Heart left ventricle (tissue), 16 donors: ENCODE results near the gene EVC. TPM values are rescaled to one million over a fixed set of nuclear protein-coding genes. Genes with fewer than 3 reads are reported as not detected.

Source experiments
- ATAC-seq, 4 donors: fragments of 200-7000 bp; cut with Tn5 transposase; one replicate each; pipeline ENCODE4 v1.9.1; 2020 to 2022; ENCODE audit warnings: moderate library complexity in 4 of 4, mild to moderate bottlenecking in 3 of 4, moderate number of reproducible peaks in 1 of 4
- DNase-seq, 5 donors: peaks; one replicate each; pipeline ENCODE4 v3.0.0-alpha.2; 2020
- H3K27ac ChIP-seq, 12 donors: fragments of 200-600 bp; sonication (generic) in 4 of 12; one replicate each; pipeline versions ENCODE4 v1.5.0 to v1.8.0; 2016 to 2022; ENCODE audit warnings: mild to moderate bottlenecking in 2 of 12
- H3K27me3 ChIP-seq, 9 donors: fragments of 200-600 bp; sonication (generic) in 2 of 9; one replicate each; pipeline versions ENCODE4 v1.5.1 to v1.8.0; 2016 to 2022; ENCODE audit warnings: mild to moderate bottlenecking in 3 of 9
- H3K36me3 ChIP-seq, 9 donors: fragments of 200-600 bp; sonication (generic) in 2 of 9; one replicate each; pipeline versions ENCODE4 v1.5.0 to v1.8.0; 2018 to 2022; ENCODE audit warnings: mild to moderate bottlenecking in 2 of 9
- H3K4me1 ChIP-seq, 12 donors: fragments of 200-600 bp; sonication (generic) in 4 of 12; one replicate each; pipeline versions ENCODE4 v1.5.0 to v1.8.0; 2016 to 2022; ENCODE audit warnings: mild to moderate bottlenecking in 3 of 12
- H3K4me3 ChIP-seq, 12 donors: fragments of 200-600 bp; sonication (generic) in 4 of 12; one replicate each; pipeline versions ENCODE4 v1.5.0 to v1.8.0; 2017 to 2022; ENCODE audit warnings: mild to moderate bottlenecking in 9 of 12, moderate library complexity in 4 of 12
- H3K9me3 ChIP-seq, 12 donors: fragments of 200-600 bp; sonication (generic) in 4 of 12; one replicate each; pipeline versions ENCODE4 v1.5.0 to v1.8.0; 2016 to 2022; ENCODE audit warnings: mild to moderate bottlenecking in 1 of 12
- POLR2A ChIP-seq, 2 donors: fragments of 450-650 bp; IDR thresholded peaks; one replicate each; pipeline ENCODE4 v1.6.1; 2017; ENCODE audit warnings: antibody characterized with exemption in 2 of 2, mild to moderate bottlenecking in 2 of 2, moderate library complexity in 2 of 2
- WGBS, 4 donors: extraction: QIAGEN DNeasy Blood & Tissue Kit in 2 of 4; methylation state at CpG; one replicate each; pipeline versions ENCODE4 v1.1.5 to v1.1.7; 2013 to 2018; 5-methylcytosine and 5-hydroxymethylcytosine counted together
- intact Hi-C, 10 donors: fragments of 100-400 bp; cut with DNase I; formaldehyde crosslinking; loops; one replicate each; pipeline versions ENCODE4 v1.11.1 to v1.14.2; 2022
- polyA plus RNA-seq, 2 donors: library from polyadenylated mRNA; stranded (reverse); fragments of 200-250 nt; gene quantifications; one replicate each; pipeline ENCODE4 v1.2.3, GENCODE V29; 2013
- total RNA-seq, 9 donors: library from RNA; depleted of rRNA in 2 of 9; stranded (reverse); fragments of >200 nt in 2 of 9; fragmentation: NEBNext Ultra II Directional in 3 of 9; extraction: Animal tissue kit (Norgen Biotek cat#: 25700) in 3 of 9; gene quantifications; one replicate each; pipeline versions ENCODE4 v1.1.0 to v1.2.4, GENCODE V29; 2016 to 2023
- TF ChIP-seq, protein P1 (sequence below), 12 donors: fragments of 200-600 bp; sonication (generic) in 4 of 12; IDR thresholded peaks; one replicate each; pipeline versions ENCODE4 v1.5.0 to v1.8.0; 2018 to 2022; ENCODE audit warnings: antibody characterized with exemption in 12 of 12, mild to moderate bottlenecking in 5 of 12
- donor health status: ischemic (EF 13 %, LVEDD 7.1; RV severe dilation, severe dysfunction).
- donor health status: healthy with polysubstance abuse.
- donor health status: DM: no; HTN: yes; CAD: no.
- donor health status: DM: no; HTN: no; CAD: no.
- donor health status: ischemic (EF 25% LVEDD 6.9; RV normal size, moderate dysfunction).
- donor health status: ischemic (EF 25% LVEDD 5.7; RV mildly dilated, moderate dysfunction).
- donor health status: healthy.
- donor health status: DM: yes; HTN: yes; CAD: no.
- donor health status: ischemic (EF 35%, LVEDD 5.7; RV mildly dilated, moderate dysfunction).
- donor health status: nonischemic (EF 11% LVEDD 7.7; RV severe dilation, severe dysfunction).
- donor health status: DM: yes; HTN: yes; CAD: no.
- donor health status: PGD.
- donor health status: ischemic (EF 29% LVEDD 5.4; RV normal size, mild dysfunction).
- donor health status: nonischemic (EF 23%, LVEDD 6.1; RV moderate dilation, normal function).

The EVC gene
- total and polyA plus RNA-seq, 11 donors, result 2.4 to 11.3 (median 4.1) TPM

GRCh38 chr4:5752376-5753184, 41.6 kb downstream of the EVC start:
- 80 to 83% (median 81%) methylated on average over 20 to 26 of the region's 26 CpGs for WGBS, 4 donors
- Histone ChIP-seq H3K4me3 (no peak overlapping the region), H3K36me3 (peaks cover 0 to 61% (median 17%) of the 10 kb centered on the region in 9 donors), H3K9me3 (no peaks in the 10 kb centered on the region), H3K27ac (no peak overlapping the region), H3K4me1 (peaks cover 0 to 7% (median 0%) of the 10 kb centered on the region in 12 donors), H3K27me3 (no peaks in the 10 kb centered on the region)
- DNase-seq (no peak), ATAC-seq (no peak)
- intact Hi-C loops, result no loop called here
- TF ChIP-seq POLR2A (IDR thresholded peaks at IDR 0.05), result no peak
- TF ChIP-seq, protein P1, sequence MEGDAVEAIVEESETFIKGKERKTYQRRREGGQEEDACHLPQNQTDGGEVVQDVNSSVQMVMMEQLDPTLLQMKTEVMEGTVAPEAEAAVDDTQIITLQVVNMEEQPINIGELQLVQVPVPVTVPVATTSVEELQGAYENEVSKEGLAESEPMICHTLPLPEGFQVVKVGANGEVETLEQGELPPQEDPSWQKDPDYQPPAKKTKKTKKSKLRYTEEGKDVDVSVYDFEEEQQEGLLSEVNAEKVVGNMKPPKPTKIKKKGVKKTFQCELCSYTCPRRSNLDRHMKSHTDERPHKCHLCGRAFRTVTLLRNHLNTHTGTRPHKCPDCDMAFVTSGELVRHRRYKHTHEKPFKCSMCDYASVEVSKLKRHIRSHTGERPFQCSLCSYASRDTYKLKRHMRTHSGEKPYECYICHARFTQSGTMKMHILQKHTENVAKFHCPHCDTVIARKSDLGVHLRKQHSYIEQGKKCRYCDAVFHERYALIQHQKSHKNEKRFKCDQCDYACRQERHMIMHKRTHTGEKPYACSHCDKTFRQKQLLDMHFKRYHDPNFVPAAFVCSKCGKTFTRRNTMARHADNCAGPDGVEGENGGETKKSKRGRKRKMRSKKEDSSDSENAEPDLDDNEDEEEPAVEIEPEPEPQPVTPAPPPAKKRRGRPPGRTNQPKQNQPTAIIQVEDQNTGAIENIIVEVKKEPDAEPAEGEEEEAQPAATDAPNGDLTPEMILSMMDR (IDR thresholded peaks at IDR 0.05), result no peak

GRCh38 chr4:5753366-5753765, 42.4 kb downstream of the EVC start:
- Histone ChIP-seq H3K4me3 (no peak overlapping the region), H3K9me3 (no peaks in the 10 kb centered on the region), H3K27me3 (no peaks in the 10 kb centered on the region), H3K36me3 (peaks cover 0 to 68% (median 22%) of the 10 kb centered on the region in 9 donors), H3K4me1 (no peaks in the 10 kb centered on the region), H3K27ac (no peak overlapping the region)
- no peak for DNase-seq
- TF ChIP-seq POLR2A (IDR thresholded peaks at IDR 0.05), result no peak
- TF ChIP-seq, protein P1 (IDR thresholded peaks at IDR 0.05), result no peak
- intact Hi-C loops, result no loop called here
- no peak for ATAC-seq
- WGBS, 4 donors, result 85 to 92% (median 89%) methylated on average over 7 of the region's 7 CpGs

DNA sequence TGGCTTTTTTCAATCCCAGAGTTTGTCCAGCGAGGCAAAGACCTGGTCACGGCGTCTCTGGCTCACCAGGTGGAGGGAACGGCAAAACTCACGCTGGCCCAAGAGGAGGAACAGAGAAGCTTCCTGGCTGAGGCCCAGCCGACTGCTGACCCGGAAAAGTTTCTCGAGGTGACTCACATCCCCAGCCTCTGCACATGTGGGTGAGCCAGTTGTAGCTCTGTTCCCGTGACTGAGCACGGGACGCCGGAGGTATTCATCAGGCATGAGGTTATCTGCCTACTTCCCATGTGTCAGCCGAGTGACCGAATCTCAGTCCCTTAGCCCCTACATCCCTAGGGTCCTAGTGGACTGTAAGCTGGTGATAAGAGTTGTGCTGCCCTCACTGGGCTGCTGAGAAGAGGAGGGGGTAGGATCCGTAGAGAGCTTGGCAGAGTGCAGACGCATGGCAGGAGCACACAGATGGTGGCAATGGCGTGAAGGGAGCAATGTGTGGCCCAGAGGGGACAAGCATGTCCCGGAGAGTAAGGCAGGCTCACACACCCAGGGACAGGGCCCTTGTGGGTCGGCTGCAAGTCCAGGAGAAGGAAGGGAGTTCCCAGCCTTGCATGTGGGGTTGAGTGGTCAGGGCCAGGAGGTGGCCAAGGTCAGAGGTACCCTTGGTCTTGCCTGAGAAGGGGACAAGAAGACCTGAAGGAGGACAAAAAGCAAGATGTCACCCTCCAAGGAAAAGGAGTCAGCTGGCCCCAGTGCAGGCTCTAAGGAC, 42.9 kb downstream of the EVC start:
- H3K9me3 ChIP-seq, result no peaks in the 10 kb centered on the region
- H3K36me3 ChIP-seq, result peaks cover 0 to 70% (median 24%) of the 10 kb centered on the region in 9 donors
- no peak overlapping the region for H3K4me3 ChIP-seq
- H3K4me1 ChIP-seq, result no peaks in the 10 kb centered on the region
- DNase-seq, result no peak
- TF ChIP-seq, protein P1 (IDR thresholded peaks at IDR 0.05), result no peak
- TF ChIP-seq POLR2A (IDR thresholded peaks at IDR 0.05), result no peak
- WGBS, 4 donors, result 70 to 77% (median 74%) methylated on average over 17 to 19 of the region's 19 CpGs
- H3K27ac ChIP-seq, result no peak overlapping the region
- intact Hi-C loops, result no loop called here
- ATAC-seq, result no peak
- no peaks in the 10 kb centered on the region for H3K27me3 ChIP-seq

DNA sequence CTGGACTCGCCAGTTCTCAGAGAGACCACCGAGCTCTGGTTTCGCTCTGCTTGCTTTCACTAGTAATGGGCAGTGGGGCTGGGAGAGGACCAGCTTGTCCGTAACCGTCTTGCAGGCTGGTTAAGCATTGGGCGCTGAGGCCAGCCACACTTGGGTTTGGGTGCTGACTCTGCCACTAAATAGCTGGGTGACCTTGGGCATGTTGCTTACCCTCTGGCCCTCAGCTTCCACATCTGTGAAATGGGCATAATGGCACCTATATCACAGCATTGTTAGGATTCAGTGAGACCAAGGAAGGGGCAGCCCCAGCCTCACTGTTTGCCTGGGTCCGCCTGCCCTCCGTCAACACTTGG, 43.5 kb downstream of the EVC start:
- H3K4me3 ChIP-seq, result no peak overlapping the region
- peaks cover 0 to 68% (median 24%) of the 10 kb centered on the region in 9 donors for H3K36me3 ChIP-seq
- H3K27ac ChIP-seq, result no peak overlapping the region
- H3K27me3 ChIP-seq, result no peaks in the 10 kb centered on the region
- TF ChIP-seq, protein P1 (IDR thresholded peaks at IDR 0.05), result no peak
- no peak for TF ChIP-seq POLR2A (IDR thresholded peaks at IDR 0.05)
- H3K9me3 ChIP-seq, result no peaks in the 10 kb centered on the region
- ATAC-seq (no peak), DNase-seq (no peak)
- intact Hi-C loops, result no loop called here
- WGBS, 4 donors, result 93 to 96% (median 96%) methylated on average over 8 of the region's 8 CpGs
- H3K4me1 ChIP-seq, result no peaks in the 10 kb centered on the region
